Stimulated activated naive CD8-positive, alpha-beta T cell treated with anti-CD3 and anti-CD28 coated beads, Interleukin-15, Interleukin-2, amounts not matched to agents 100 ng/mL and 50 ng/mL, for 24 hours (primary cell): ENCODE data around the gene GEMIN7.

Source experiments
- H3K27ac Mint-ChIP-seq: one replicate; pipeline ENCODE4 v1.8.0; 2021; ENCODE audit warnings: mild to moderate bottlenecking, mixed read lengths
- H3K27me3 Mint-ChIP-seq: one replicate; pipeline ENCODE4 v1.8.0; 2021; ENCODE audit warnings: mixed read lengths
- H3K36me3 Mint-ChIP-seq: one replicate; pipeline ENCODE4 v1.8.0; 2021; ENCODE audit warnings: low read depth, mixed read lengths
- H3K4me1 Mint-ChIP-seq: one replicate; pipeline ENCODE4 v1.8.0; 2021; ENCODE audit warnings: low read depth, mixed read lengths
- H3K4me3 Mint-ChIP-seq: one replicate; pipeline ENCODE4 v1.8.0; 2021; ENCODE audit warnings: mild to moderate bottlenecking, mixed read lengths
- H3K9me3 Mint-ChIP-seq: one replicate; pipeline ENCODE4 v1.8.0; 2021; ENCODE audit warnings: mixed read lengths

GEMIN7 gene

GRCh38 chr19:45079063-45079910 lies at the start of gene GEMIN7:
Gene GEMIN7 (plus strand): TSS chr19:45079260. CDS start chr19:45090115, 10,855 bp downstream.
- peaks cover 53% of the 10 kb centered on the region for H3K4me1 Mint-ChIP-seq
- H3K27me3 Mint-ChIP-seq: no peaks in the 10 kb centered on the region
- H3K36me3 Mint-ChIP-seq: peaks cover 19% of the 10 kb centered on the region
- no peaks in the 10 kb centered on the region for H3K9me3 Mint-ChIP-seq
- peak within 1 kb of the TSS; percentile 96 for H3K27ac Mint-ChIP-seq
- H3K4me3 Mint-ChIP-seq: peak within 1 kb of the TSS; percentile 99

- no peak overlapping the region for H3K4me3 Mint-ChIP-seq
- H3K4me1 Mint-ChIP-seq: no peaks in the 10 kb centered on the region
- no peaks in the 10 kb centered on the region for H3K27me3 Mint-ChIP-seq
- peaks cover 65% of the 10 kb centered on the region for H3K36me3 Mint-ChIP-seq
- no peak overlapping the region for H3K27ac Mint-ChIP-seq
- H3K9me3 Mint-ChIP-seq: no peaks in the 10 kb centered on the region
These were observed 48.2 kb upstream of the GEMIN7 start for GRCh38 chr19:45030825-45031224.

- Mint-ChIP-seq H3K4me3 (no peak overlapping the region), H3K36me3 (peaks cover 63% of the 10 kb centered on the region), H3K27ac (no peak overlapping the region), H3K27me3 (no peaks in the 10 kb centered on the region), H3K9me3 (no peaks in the 10 kb centered on the region), H3K4me1 (no peaks in the 10 kb centered on the region)
These were observed 46.6 kb upstream of the GEMIN7 start for GRCh38 chr19:45032421-45032820.

GRCh38 chr19:45035755-45036154 lies 43.3 kb upstream of the GEMIN7 start:
- Mint-ChIP-seq H3K4me3 (no peak overlapping the region), H3K27me3 (no peaks in the 10 kb centered on the region), H3K36me3 (peaks cover 59% of the 10 kb centered on the region), H3K4me1 (peaks cover 21% of the 10 kb centered on the region), H3K9me3 (no peaks in the 10 kb centered on the region), H3K27ac (no peak overlapping the region)

GRCh38 chr19:45037393-45038169 lies 41.5 kb upstream of the GEMIN7 start:
- Mint-ChIP-seq H3K36me3 (peaks cover 60% of the 10 kb centered on the region), H3K4me1 (peaks cover 33% of the 10 kb centered on the region), H3K9me3 (no peaks in the 10 kb centered on the region), H3K27ac (no peak overlapping the region), H3K4me3 (peak overlapping the region; percentile 45), H3K27me3 (no peaks in the 10 kb centered on the region)

GRCh38 chr19:45038931-45039893 lies 39.8 kb upstream of the GEMIN7 start, which contains the start of gene CLASRP:
Gene CLASRP (plus strand): TSS chr19:45039045. CDS start chr19:45040213, 1,168 bp downstream.
- Mint-ChIP-seq H3K4me1 (peaks cover 33% of the 10 kb centered on the region), H3K36me3 (peaks cover 52% of the 10 kb centered on the region), H3K4me3 (peak within 1 kb of the TSS; percentile 92), H3K9me3 (no peaks in the 10 kb centered on the region), H3K27ac (peak within 1 kb of the TSS; percentile 91), H3K27me3 (no peaks in the 10 kb centered on the region)

- Mint-ChIP-seq H3K36me3 (peaks cover 47% of the 10 kb centered on the region), H3K4me3 (peak overlapping the region; percentile 92), H3K9me3 (no peaks in the 10 kb centered on the region), H3K4me1 (peaks cover 36% of the 10 kb centered on the region), H3K27me3 (no peaks in the 10 kb centered on the region), H3K27ac (peak overlapping the region; percentile 91)
These were observed 38.8 kb upstream of the GEMIN7 start for GRCh38 chr19:45040059-45040771.

- Mint-ChIP-seq H3K36me3 (peaks cover 47% of the 10 kb centered on the region), H3K9me3 (no peaks in the 10 kb centered on the region), H3K27ac (no peak overlapping the region), H3K27me3 (no peaks in the 10 kb centered on the region), H3K4me1 (peaks cover 45% of the 10 kb centered on the region), H3K4me3 (peak overlapping the region; percentile 39)
These were observed 37.9 kb upstream of the GEMIN7 start for GRCh38 chr19:45041125-45041524.

GRCh38 chr19:45045671-45046353 lies 33.2 kb upstream of the GEMIN7 start:
- no peaks in the 10 kb centered on the region for H3K27me3 Mint-ChIP-seq
- H3K4me3 Mint-ChIP-seq: no peak overlapping the region
- peaks cover 41% of the 10 kb centered on the region for H3K36me3 Mint-ChIP-seq
- H3K9me3 Mint-ChIP-seq: no peaks in the 10 kb centered on the region
- peaks cover 52% of the 10 kb centered on the region for H3K4me1 Mint-ChIP-seq
- no peak overlapping the region for H3K27ac Mint-ChIP-seq

- H3K36me3 Mint-ChIP-seq: peaks cover 37% of the 10 kb centered on the region
- no peak overlapping the region for H3K27ac Mint-ChIP-seq
- no peaks in the 10 kb centered on the region for H3K9me3 Mint-ChIP-seq
- H3K27me3 Mint-ChIP-seq: no peaks in the 10 kb centered on the region
- H3K4me3 Mint-ChIP-seq: no peak overlapping the region
- peaks cover 52% of the 10 kb centered on the region for H3K4me1 Mint-ChIP-seq
These were observed 32.7 kb upstream of the GEMIN7 start for GRCh38 chr19:45046355-45046754.

GRCh38 chr19:45047188-45047797 lies 31.8 kb upstream of the GEMIN7 start:
- Mint-ChIP-seq H3K27ac (peak overlapping the region; percentile 83), H3K36me3 (peaks cover 32% of the 10 kb centered on the region), H3K4me1 (peaks cover 51% of the 10 kb centered on the region), H3K27me3 (no peaks in the 10 kb centered on the region), H3K9me3 (no peaks in the 10 kb centered on the region), H3K4me3 (peak overlapping the region; percentile 20)

GRCh38 chr19:45049073-45049736 lies 29.9 kb upstream of the GEMIN7 start:
- Mint-ChIP-seq H3K4me3 (no peak overlapping the region), H3K27ac (peak overlapping the region; percentile 32), H3K36me3 (peaks cover 40% of the 10 kb centered on the region), H3K9me3 (no peaks in the 10 kb centered on the region), H3K4me1 (peaks cover 51% of the 10 kb centered on the region), H3K27me3 (no peaks in the 10 kb centered on the region)

- H3K27me3 Mint-ChIP-seq: no peaks in the 10 kb centered on the region
- H3K36me3 Mint-ChIP-seq: peaks cover 37% of the 10 kb centered on the region
- no peaks in the 10 kb centered on the region for H3K9me3 Mint-ChIP-seq
- H3K27ac Mint-ChIP-seq: peak overlapping the region; percentile 32
- H3K4me3 Mint-ChIP-seq: no peak overlapping the region
- H3K4me1 Mint-ChIP-seq: peaks cover 51% of the 10 kb centered on the region
These were observed 29.0 kb upstream of the GEMIN7 start for GRCh38 chr19:45050036-45050435.
